HCT116 (cell line): ENCODE measurements around the gene OR6B3. TPM values are rescaled to one million over a fixed set of nuclear protein-coding genes. Genes with fewer than 3 reads are reported as not detected.

Source experiments
- ATAC-seq: fragments of 200-7000 bp; cut with Tn5 transposase; 2 replicates; pipeline ENCODE4 v1.9.1; 2020; ENCODE audit warnings: mild to moderate bottlenecking, moderate library complexity
- BruUV-seq: library from RNA; stranded (reverse); fragments of 400-500 nt; replicated peaks from 2 replicates; lab custom pipeline; 2021; lab: Mats Ljungman, UMichigan
- CTCF ChIA-PET: fragments of 300-600 bp; sonication (Branson Sonifier 250); formaldehyde crosslinking; loops from one replicate; lab custom pipeline; 2021; ENCODE audit warnings: antibody characterized with exemption; lab: Charles Lee
- POLR2A ChIA-PET: fragments of 300-600, 350-600 bp; sonication (Branson Sonifier 250); formaldehyde crosslinking; loops from one replicate; lab custom pipeline; 2021; ENCODE audit warnings: antibody characterized with exemption; lab: Charles Lee
- RAD21 ChIA-PET, 2 experiments: fragments of 300-600 bp; sonication (Branson Sonifier 250); formaldehyde crosslinking; loops; one replicate each; lab custom pipeline; 2023; ENCODE audit warnings: low total read pairs in 2 of 2; ENCODE audit not compliant: uncharacterized antibody in 2 of 2, unreplicated experiment in 2 of 2, low non-redundant PET in 1 of 2; lab: Charles Lee
- DNase-seq: peaks from one replicate; pipeline ENCODE4 v3.0.0-alpha.2; 2010; ENCODE audit warnings: low read depth, low spot score
- H2AFZ ChIP-seq: fragments of 200-600 bp; shearing (Covaris generic), sonication (generic); 2 replicates; pipeline ENCODE4 v1.6.1; 2017; ENCODE audit warnings: low read depth, mixed run types, mixed read lengths, antibody characterized with exemption, low read length; ENCODE audit not compliant: poor library complexity, severe bottlenecking
- H3K27ac ChIP-seq: 2 replicates; pipeline ENCODE4 v1.5.1; 2012; ENCODE audit warnings: low read depth, low read length
- H3K27me3 ChIP-seq: fragments of 200-600 bp; sonication (generic); 2 replicates; pipeline ENCODE4 v1.6.1; 2016; ENCODE audit warnings: mixed run types, low read length, mixed read lengths; ENCODE audit not compliant: insufficient read depth
- H3K36me3 ChIP-seq, 2 experiments: fragments of 200-500 bp in 1 of 2; fragments of 200-600 bp in 1 of 2; sonication (Bioruptor generic) in 1 of 2; sonication (generic) in 1 of 2; 2 replicates each; pipeline versions ENCODE4 v1.5.1 to v1.6.1; 2014 to 2016; ENCODE audit warnings: low read length in 2 of 2, inconsistent platforms in 1 of 2, mixed read lengths in 1 of 2, mixed run types in 1 of 2; ENCODE audit not compliant: insufficient read depth in 2 of 2, control insufficient read depth in 1 of 2
- H3K4me1 ChIP-seq, 2 experiments: fragments of 200-600 bp in 1 of 2; sonication (generic) in 1 of 2; 2 replicates each; pipeline versions ENCODE4 v1.5.1 to v1.6.1; 2012 to 2017; ENCODE audit warnings: low read length in 2 of 2, inconsistent platforms in 1 of 2, mild to moderate bottlenecking in 1 of 2, mixed read lengths in 1 of 2, mixed run types in 1 of 2, moderate library complexity in 1 of 2; ENCODE audit not compliant: insufficient read depth in 2 of 2, control insufficient read depth in 1 of 2
- H3K4me2 ChIP-seq: fragments of 200-600 bp; sonication (generic); 2 replicates; pipeline ENCODE4 v1.6.1; 2017; ENCODE audit warnings: mixed run types, low read length, mixed read lengths
- H3K4me3 ChIP-seq, 2 experiments: fragments of 200-600 bp in 1 of 2; sonication (generic) in 1 of 2; replicated peaks in 1 of 2; 2 replicates each; pipeline ENCODE4 v1.5.1; 2011 to 2016; ENCODE audit warnings: low read length in 2 of 2, control low read depth in 1 of 2, low read depth in 1 of 2, mild to moderate bottlenecking in 1 of 2, mixed read lengths in 1 of 2, mixed run types in 1 of 2
- H3K79me2 ChIP-seq: fragments of 200-600 bp; sonication (generic); 2 replicates; pipeline ENCODE4 v1.6.1; 2017; ENCODE audit warnings: mild to moderate bottlenecking, mixed run types, low read length, moderate library complexity, mixed read lengths; ENCODE audit not compliant: insufficient read depth
- H3K9ac ChIP-seq: fragments of 200-600 bp; sonication (generic); 2 replicates; pipeline ENCODE4 v1.6.1; 2016; ENCODE audit warnings: low read length, mixed read lengths
- H3K9me2 ChIP-seq: fragments of 200-600 bp; sonication (generic), shearing (Covaris generic); 2 replicates; pipeline ENCODE4 v1.6.1; 2017; ENCODE audit warnings: mixed run types, mild to moderate bottlenecking, moderate library complexity; ENCODE audit not compliant: insufficient read depth
- H3K9me3 ChIP-seq, 2 experiments: fragments of 200-500 bp in 1 of 2; fragments of 200-600 bp in 1 of 2; sonication (Bioruptor generic) in 1 of 2; sonication (generic) in 1 of 2; 2 replicates each; pipeline ENCODE4 v1.6.1; 2014 to 2017; ENCODE audit warnings: low read length in 2 of 2, mixed read lengths in 2 of 2, inconsistent platforms in 1 of 2, low read depth in 1 of 2, mild to moderate bottlenecking in 1 of 2, mixed run types in 1 of 2, moderate library complexity in 1 of 2; ENCODE audit not compliant: control insufficient read depth in 1 of 2, insufficient read depth in 1 of 2
- H4K20me1 ChIP-seq: fragments of 200-600 bp; sonication (generic), shearing (Covaris generic); 2 replicates; pipeline ENCODE4 v1.6.1; 2017; ENCODE audit warnings: mixed run types, mild to moderate bottlenecking, moderate library complexity; ENCODE audit not compliant: insufficient read depth
- CBX3 ChIP-seq: IDR thresholded peaks from 2 replicates; pipeline ENCODE4 v1.6.1; 2012; ENCODE audit warnings: low read depth
- CTCF ChIP-seq, 3 experiments: fragments of 200-600 bp in 1 of 3; sonication (generic) in 1 of 3; IDR thresholded peaks in 2 of 3; conservative IDR thresholded peaks in 1 of 3; 2 replicates each; pipeline ENCODE4 v1.5.1; 2012 to 2017; ENCODE audit warnings: low read depth in 2 of 3, low read length in 2 of 3, antibody characterized with exemption in 1 of 3, borderline replicate concordance in 1 of 3, control low read depth in 1 of 3, mild to moderate bottlenecking in 1 of 3, mixed read lengths in 1 of 3, mixed run types in 1 of 3, moderate library complexity in 1 of 3; ENCODE audit not compliant: insufficient read depth in 1 of 3
- ELF1 ChIP-seq: IDR thresholded peaks from 2 replicates; pipeline ENCODE4 v1.6.1; 2012; ENCODE audit warnings: low read depth, borderline replicate concordance
- RAD21 ChIP-seq: IDR thresholded peaks from 2 replicates; pipeline ENCODE4 v1.6.1; 2012; ENCODE audit warnings: low read depth, mild to moderate bottlenecking
- TCF7L2 ChIP-seq: IDR thresholded peaks from 2 replicates; pipeline ENCODE4 v1.7.0; 2011; ENCODE audit warnings: borderline replicate concordance, inconsistent platforms; ENCODE audit not compliant: insufficient read depth, insufficient read length; ENCODE audit errors: extremely low read depth
- YY1 ChIP-seq: IDR thresholded peaks from 2 replicates; pipeline ENCODE4 v1.6.1; 2011; ENCODE audit warnings: low read length, low read depth, moderate library complexity, mild to moderate bottlenecking; ENCODE audit not compliant: insufficient replicate concordance; ENCODE audit errors: extremely low read depth
- ZFX ChIP-seq: fragments of 450-650 bp; IDR thresholded peaks from 2 replicates; pipeline ENCODE4 v1.6.1; 2017
- intact Hi-C: fragments of 100-400 bp; cut with micrococcal nuclease; formaldehyde crosslinking; loops from 2 replicates; pipeline ENCODE4 v1.10.0; 2022
- total RNA-seq: library from RNA; stranded (reverse); gene quantifications from one replicate; pipeline ENCODE4 v1.2.1, GENCODE V29; 2021; ENCODE audit not compliant: unreplicated experiment

OR6B3 gene
- total RNA-seq, 1 experiment from 2014 or later, result not detected

GRCh38 chr2:240021488-240022104 lies 31.7 kb downstream of the OR6B3 start:
- H4K20me1 ChIP-seq, result peaks cover 3% of the 10 kb centered on the region; the same call in 1 of the 2 replicates
- ATAC-seq, result peak; percentile 68
- H3K4me2 ChIP-seq, result no peak overlapping the region
- H3K27ac ChIP-seq, result no peak overlapping the region
- H3K27me3 ChIP-seq, result no peaks in the 10 kb centered on the region
- H3K4me3 ChIP-seq, result no peak overlapping the region
- RAD21 ChIA-PET, result interaction anchor here in 1 of 2 experiments (0.6 kb wide), 1 partner anchor 212 kb away, joined by 3 read pairs; no protein-coding TSS in a partner anchor
- CTCF ChIA-PET, result interaction anchor here (0.9 to 1.8 kb wide), 7 partner anchors 8 to 754 kb away, joined by 3 to 11 read pairs (median 4); partner anchors contain the start of gene OR6B2
- H2AFZ ChIP-seq, result no peak overlapping the region
- BruUV-seq, result no TSS peak
- POLR2A ChIA-PET, result interaction anchor here (0.6 kb wide), 1 partner anchor 620 kb away, joined by 4 read pairs; no protein-coding TSS in a partner anchor
- H3K36me3 ChIP-seq, result peaks cover 27 to 42% of the 10 kb centered on the region in 2 experiments
- no peaks in the 10 kb centered on the region for H3K9me2 ChIP-seq
- peaks cover 11 to 14% of the 10 kb centered on the region in 2 experiments for H3K4me1 ChIP-seq
- no peaks in the 10 kb centered on the region for H3K9me3 ChIP-seq
- no peak for TF ChIP-seq ELF1
- TF ChIP-seq YY1, result no peak
- TF ChIP-seq RAD21, result peak; percentile 28; the same call in 1 of the 2 replicates
- no peak for TF ChIP-seq TCF7L2
- peak; percentile 37 to 95 (median 89); a peak in 5 of 6 replicates for TF ChIP-seq CTCF (IDR thresholded peaks at IDR 0.05 in 2 of 3, conservative IDR thresholded peaks at IDR 0.05 in 1 of 3; ENCODE audit: borderline replicate concordance in 1 of 3, insufficient read depth in 1 of 3, low read depth in 2 of 3, low read length in 2 of 3)
- TF ChIP-seq ZFX, result no peak
- TF ChIP-seq CBX3, result no peak
- TF ChIP-seq, all 23 proteins: peak for 2
- intact Hi-C loops, result no loop called here
- H3K79me2 ChIP-seq, result peaks cover 77% of the 10 kb centered on the region
- DNase-seq, result peak; percentile 28
- H3K9ac ChIP-seq, result no peak overlapping the region
